GM19043 (cell line): Measurements from ENCODE around the gene MARK4.

Experiments
- ATAC-seq: cut with Tn5 transposase; IDR thresholded peaks from one replicate; pipeline ENCODE4 v1.9.1; 2021; ENCODE audit warnings: low read depth; ENCODE audit not compliant: unreplicated experiment

MARK4 gene

GRCh38 chr19:45238556-45238955 is 12.5 kb upstream of the MARK4 start:
- ATAC-seq: no peak

GRCh38 chr19:45243144-45243732 is 7.8 kb upstream of the MARK4 start:
- no peak for ATAC-seq

GRCh38 chr19:45244133-45244794 is 6.8 kb upstream of the MARK4 start:
- no peak for ATAC-seq

GRCh38 chr19:45245334-45245787 is 5.7 kb upstream of the MARK4 start, which contains the start of gene EXOC3L2:
Gene EXOC3L2 (minus strand): TSS chr19:45245407. CDS start chr19:45239045, 6,362 bp downstream.
- ATAC-seq: no peak

GRCh38 chr19:45245826-45246225 is 5.2 kb upstream of the MARK4 start:
- no peak for ATAC-seq

GRCh38 chr19:45247136-45247535 is 3.9 kb upstream of the MARK4 start:
- ATAC-seq: no peak

GRCh38 chr19:45249261-45250033 is 1.6 kb upstream of the MARK4 start:
- ATAC-seq: no peak

- no peak for ATAC-seq
These were observed 747 bp upstream of the MARK4 start for GRCh38 chr19:45250216-45250831.

GRCh38 chr19:45251452-45252354 is 632 bp downstream of the MARK4 start:
- ATAC-seq: no peak

- ATAC-seq: no peak
These were observed 2.4 kb downstream of the MARK4 start for GRCh38 chr19:45253396-45254027.

GRCh38 chr19:45254044-45254531 is 3.0 kb downstream of the MARK4 start:
- no peak for ATAC-seq

- ATAC-seq: no peak
These were observed 4.6 kb downstream of the MARK4 start for GRCh38 chr19:45255611-45256157.

GRCh38 chr19:45256836-45257235 is 5.8 kb downstream of the MARK4 start:
- ATAC-seq: no peak

- ATAC-seq: no peak
These were observed 7.8 kb downstream of the MARK4 start for GRCh38 chr19:45258862-45259261.

GRCh38 chr19:45262570-45262969 is 11.5 kb downstream of the MARK4 start:
- ATAC-seq: no peak

- no peak for ATAC-seq
These were observed 11.9 kb downstream of the MARK4 start for GRCh38 chr19:45263013-45263412.

GRCh38 chr19:45264781-45265317 is 13.8 kb downstream of the MARK4 start:
- ATAC-seq: no peak

- ATAC-seq: no peak
These were observed 14.3 kb downstream of the MARK4 start for GRCh38 chr19:45265375-45265774.

- no peak for ATAC-seq
These were observed 16.2 kb downstream of the MARK4 start for GRCh38 chr19:45267296-45267695.
